Measurements from ENCODE around the gene PSMG4.

DNA sequence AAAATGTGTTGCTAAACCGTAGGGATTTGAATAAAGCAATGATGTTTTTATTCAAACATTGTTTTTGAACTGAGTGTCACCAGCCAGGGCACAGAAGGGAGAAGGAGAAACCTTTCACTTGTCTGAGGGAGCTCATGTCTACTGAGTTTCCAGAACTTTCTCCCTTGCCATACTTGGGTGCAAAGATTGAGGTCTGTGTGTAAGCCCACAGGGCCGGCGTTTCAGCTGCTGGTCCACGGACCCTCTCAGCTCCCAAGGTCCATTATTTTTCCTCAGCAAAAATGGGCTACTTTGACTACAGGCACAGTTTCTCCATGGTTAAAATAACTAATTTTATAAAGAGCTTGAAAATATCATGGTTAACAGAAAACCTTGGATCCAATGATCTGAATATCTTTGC lies 32.6 kb downstream of the PSMG4 start:
- TF ChIP-seq, protein P1, sequence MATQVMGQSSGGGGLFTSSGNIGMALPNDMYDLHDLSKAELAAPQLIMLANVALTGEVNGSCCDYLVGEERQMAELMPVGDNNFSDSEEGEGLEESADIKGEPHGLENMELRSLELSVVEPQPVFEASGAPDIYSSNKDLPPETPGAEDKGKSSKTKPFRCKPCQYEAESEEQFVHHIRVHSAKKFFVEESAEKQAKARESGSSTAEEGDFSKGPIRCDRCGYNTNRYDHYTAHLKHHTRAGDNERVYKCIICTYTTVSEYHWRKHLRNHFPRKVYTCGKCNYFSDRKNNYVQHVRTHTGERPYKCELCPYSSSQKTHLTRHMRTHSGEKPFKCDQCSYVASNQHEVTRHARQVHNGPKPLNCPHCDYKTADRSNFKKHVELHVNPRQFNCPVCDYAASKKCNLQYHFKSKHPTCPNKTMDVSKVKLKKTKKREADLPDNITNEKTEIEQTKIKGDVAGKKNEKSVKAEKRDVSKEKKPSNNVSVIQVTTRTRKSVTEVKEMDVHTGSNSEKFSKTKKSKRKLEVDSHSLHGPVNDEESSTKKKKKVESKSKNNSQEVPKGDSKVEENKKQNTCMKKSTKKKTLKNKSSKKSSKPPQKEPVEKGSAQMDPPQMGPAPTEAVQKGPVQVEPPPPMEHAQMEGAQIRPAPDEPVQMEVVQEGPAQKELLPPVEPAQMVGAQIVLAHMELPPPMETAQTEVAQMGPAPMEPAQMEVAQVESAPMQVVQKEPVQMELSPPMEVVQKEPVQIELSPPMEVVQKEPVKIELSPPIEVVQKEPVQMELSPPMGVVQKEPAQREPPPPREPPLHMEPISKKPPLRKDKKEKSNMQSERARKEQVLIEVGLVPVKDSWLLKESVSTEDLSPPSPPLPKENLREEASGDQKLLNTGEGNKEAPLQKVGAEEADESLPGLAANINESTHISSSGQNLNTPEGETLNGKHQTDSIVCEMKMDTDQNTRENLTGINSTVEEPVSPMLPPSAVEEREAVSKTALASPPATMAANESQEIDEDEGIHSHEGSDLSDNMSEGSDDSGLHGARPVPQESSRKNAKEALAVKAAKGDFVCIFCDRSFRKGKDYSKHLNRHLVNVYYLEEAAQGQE (IDR thresholded peaks at IDR 0.05; ENCODE audit: insufficient read depth in 1 of 2, low read depth in 2 of 2, low read length in 1 of 2), result no peak
- TF ChIP-seq, protein P2, sequence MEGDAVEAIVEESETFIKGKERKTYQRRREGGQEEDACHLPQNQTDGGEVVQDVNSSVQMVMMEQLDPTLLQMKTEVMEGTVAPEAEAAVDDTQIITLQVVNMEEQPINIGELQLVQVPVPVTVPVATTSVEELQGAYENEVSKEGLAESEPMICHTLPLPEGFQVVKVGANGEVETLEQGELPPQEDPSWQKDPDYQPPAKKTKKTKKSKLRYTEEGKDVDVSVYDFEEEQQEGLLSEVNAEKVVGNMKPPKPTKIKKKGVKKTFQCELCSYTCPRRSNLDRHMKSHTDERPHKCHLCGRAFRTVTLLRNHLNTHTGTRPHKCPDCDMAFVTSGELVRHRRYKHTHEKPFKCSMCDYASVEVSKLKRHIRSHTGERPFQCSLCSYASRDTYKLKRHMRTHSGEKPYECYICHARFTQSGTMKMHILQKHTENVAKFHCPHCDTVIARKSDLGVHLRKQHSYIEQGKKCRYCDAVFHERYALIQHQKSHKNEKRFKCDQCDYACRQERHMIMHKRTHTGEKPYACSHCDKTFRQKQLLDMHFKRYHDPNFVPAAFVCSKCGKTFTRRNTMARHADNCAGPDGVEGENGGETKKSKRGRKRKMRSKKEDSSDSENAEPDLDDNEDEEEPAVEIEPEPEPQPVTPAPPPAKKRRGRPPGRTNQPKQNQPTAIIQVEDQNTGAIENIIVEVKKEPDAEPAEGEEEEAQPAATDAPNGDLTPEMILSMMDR (IDR thresholded peaks at IDR 0.05), result no peak
- TF ChIP-seq SIN3A (IDR thresholded peaks at IDR 0.05; ENCODE audit: borderline replicate concordance, insufficient read depth, low read depth, low read length) (no peak), POLR2AphosphoS5 (IDR thresholded peaks at IDR 0.05; ENCODE audit: low read depth, low read length) (no peak)
